Lung (tissue), 12 donors: Measurements from ENCODE around the gene KIF18B. TPM values are rescaled to one million over a fixed set of nuclear protein-coding genes. Genes with fewer than 3 reads are reported as not detected.

Experiments
- ATAC-seq: fragments of 200-7000 bp; cut with Tn5 transposase; one replicate; pipeline ENCODE4 v1.9.1; 2020; ENCODE audit warnings: moderate number of reproducible peaks; ENCODE audit not compliant: insufficient read depth, low FRiP score
- DNase-seq, 3 donors: peaks; one replicate each; pipeline ENCODE4 v3.0.0-alpha.2; 2013 to 2017
- H3K27ac ChIP-seq, 2 donors: one replicate each; pipeline ENCODE4 v1.5.1; 2013; ENCODE audit warnings: mild to moderate bottlenecking in 2 of 2, moderate library complexity in 2 of 2, control low read depth in 1 of 2, inconsistent platforms in 1 of 2, low read depth in 1 of 2, low read length in 1 of 2
- H3K27me3 ChIP-seq, 3 donors: one replicate each; pipeline ENCODE4 v1.5.1; 2013; ENCODE audit warnings: low read length in 2 of 3; ENCODE audit not compliant: control insufficient read depth in 3 of 3, insufficient read depth in 3 of 3
- H3K36me3 ChIP-seq, 4 donors: one replicate each; pipeline ENCODE4 v1.5.1; 2013; ENCODE audit warnings: low read length in 4 of 4, mild to moderate bottlenecking in 1 of 4, moderate library complexity in 1 of 4; ENCODE audit not compliant: control insufficient read depth in 4 of 4, insufficient read depth in 4 of 4
- H3K4me1 ChIP-seq, 5 donors: one replicate each; pipeline ENCODE4 v1.5.1; 2013; ENCODE audit warnings: low read length in 5 of 5, mild to moderate bottlenecking in 2 of 5, moderate library complexity in 1 of 5; ENCODE audit not compliant: control insufficient read depth in 5 of 5, insufficient read depth in 5 of 5
- H3K4me3 ChIP-seq: one replicate; pipeline ENCODE4 v1.5.1; 2013; ENCODE audit warnings: mild to moderate bottlenecking, control low read depth, moderate library complexity
- H3K9ac ChIP-seq, 2 donors: one replicate each; pipeline ENCODE4 v1.5.1; 2013; ENCODE audit warnings: low read length in 2 of 2, control low read depth in 1 of 2; ENCODE audit not compliant: insufficient read depth in 1 of 2
- H3K9me3 ChIP-seq, 4 donors: one replicate each; pipeline ENCODE4 v1.5.1; 2013; ENCODE audit warnings: low read length in 3 of 4, mild to moderate bottlenecking in 1 of 4, moderate library complexity in 1 of 4; ENCODE audit not compliant: control insufficient read depth in 4 of 4, insufficient read depth in 3 of 4
- WGBS, 2 donors: extraction: QIAGEN DNeasy Blood & Tissue Kit; methylation state at CpG; one replicate each; pipeline ENCODE4 v1.1.7; 2013; 5-methylcytosine and 5-hydroxymethylcytosine counted together
- polyA plus RNA-seq, 2 donors: library from polyadenylated mRNA; stranded (reverse); fragments of 200-250 nt; gene quantifications; one replicate each; pipeline ENCODE4 v1.2.1, GENCODE V29; 2013
- total RNA-seq, 2 donors: library from RNA; depleted of rRNA in 1 of 2; stranded (reverse); fragments of >200 nt in 1 of 2; gene quantifications; one replicate each; pipeline ENCODE4 v1.2.1, GENCODE V29; 2014 to 2021
- TF ChIP-seq, protein P1 (sequence below): IDR thresholded peaks from 2 replicates; pipeline ENCODE4 v1.5.1; 2012; ENCODE audit warnings: mild to moderate bottlenecking; ENCODE audit errors: control extremely low read depth, extremely low read depth
- donor health status: control.
- donor health status: control.
- donor health status: Bipolar disorder and iron deficiency.
- donor health status: healthy.
- donor health status: DM: yes; HTN: yes; CAD: no.

Gene KIF18B
- total and polyA plus RNA-seq, 4 donors = 0.70 to 1.4 (median 0.83) TPM

DNA sequence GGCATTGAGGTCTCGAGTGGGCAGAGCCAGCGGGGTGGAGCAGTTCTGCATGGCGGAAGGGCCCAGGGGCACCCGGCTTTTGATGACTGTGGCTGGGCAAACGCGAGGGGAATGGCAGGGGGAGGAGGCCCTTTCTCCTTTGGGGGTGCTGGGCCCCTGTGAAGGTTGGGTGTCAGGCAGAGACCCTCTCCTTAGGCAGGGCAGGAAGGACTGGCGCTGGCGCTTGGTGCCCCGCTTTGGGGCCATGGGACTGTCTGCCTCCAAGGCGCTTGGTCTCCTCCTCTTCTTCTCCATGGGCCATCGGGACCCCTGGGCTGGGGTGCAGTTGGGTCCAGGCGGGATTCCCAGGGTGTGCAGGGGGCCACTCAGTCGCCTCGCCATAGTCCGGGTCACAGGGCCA is 19.4 kb downstream of the KIF18B start:
- ATAC-seq (no peak), DNase-seq (no peak)
- Histone ChIP-seq H3K4me1 (peaks cover 0 to 2% (median 0%) of the 10 kb centered on the region in 5 donors), H3K36me3 (peaks cover 0 to 14% (median 0%) of the 10 kb centered on the region in 4 donors), H3K4me3 (no peak overlapping the region), H3K27ac (no peak overlapping the region), H3K27me3 (no peaks in the 10 kb centered on the region), H3K9ac (no peak overlapping the region), H3K9me3 (no peaks in the 10 kb centered on the region)
- WGBS, 2 donors = 96 to 98% methylated on average over 15 of the region's 15 CpGs
- TF ChIP-seq, protein P1, sequence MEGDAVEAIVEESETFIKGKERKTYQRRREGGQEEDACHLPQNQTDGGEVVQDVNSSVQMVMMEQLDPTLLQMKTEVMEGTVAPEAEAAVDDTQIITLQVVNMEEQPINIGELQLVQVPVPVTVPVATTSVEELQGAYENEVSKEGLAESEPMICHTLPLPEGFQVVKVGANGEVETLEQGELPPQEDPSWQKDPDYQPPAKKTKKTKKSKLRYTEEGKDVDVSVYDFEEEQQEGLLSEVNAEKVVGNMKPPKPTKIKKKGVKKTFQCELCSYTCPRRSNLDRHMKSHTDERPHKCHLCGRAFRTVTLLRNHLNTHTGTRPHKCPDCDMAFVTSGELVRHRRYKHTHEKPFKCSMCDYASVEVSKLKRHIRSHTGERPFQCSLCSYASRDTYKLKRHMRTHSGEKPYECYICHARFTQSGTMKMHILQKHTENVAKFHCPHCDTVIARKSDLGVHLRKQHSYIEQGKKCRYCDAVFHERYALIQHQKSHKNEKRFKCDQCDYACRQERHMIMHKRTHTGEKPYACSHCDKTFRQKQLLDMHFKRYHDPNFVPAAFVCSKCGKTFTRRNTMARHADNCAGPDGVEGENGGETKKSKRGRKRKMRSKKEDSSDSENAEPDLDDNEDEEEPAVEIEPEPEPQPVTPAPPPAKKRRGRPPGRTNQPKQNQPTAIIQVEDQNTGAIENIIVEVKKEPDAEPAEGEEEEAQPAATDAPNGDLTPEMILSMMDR = no peak

DNA sequence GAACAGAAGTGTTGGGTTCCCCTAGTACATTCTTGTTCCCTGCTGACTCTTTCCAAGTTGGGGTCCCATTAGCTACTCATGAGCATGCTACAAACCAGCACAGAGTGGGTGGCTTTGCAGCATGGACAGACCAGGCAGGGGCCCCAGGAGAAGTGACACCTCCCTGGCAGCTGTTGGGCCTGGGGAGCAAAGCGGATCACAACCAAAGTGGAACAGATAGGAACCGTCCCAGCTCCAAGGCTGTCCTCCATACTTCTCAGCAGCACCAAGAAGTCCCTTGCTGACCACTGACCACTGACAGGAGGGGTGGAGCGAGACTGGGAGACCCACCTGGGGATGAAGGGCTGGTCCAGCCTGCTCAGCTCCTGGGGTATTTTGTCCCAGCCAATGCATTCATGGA is 19.9 kb downstream of the KIF18B start:
- Histone ChIP-seq H3K9me3 (no peaks in the 10 kb centered on the region), H3K27me3 (peaks cover 0 to 2% (median 0%) of the 10 kb centered on the region in 3 donors), H3K4me3 (no peak overlapping the region), H3K9ac (no peak overlapping the region), H3K27ac (no peak overlapping the region), H3K36me3 (peaks cover 0 to 14% (median 0%) of the 10 kb centered on the region in 4 donors), H3K4me1 (peaks cover 0 to 6% (median 0%) of the 10 kb centered on the region in 5 donors)
- no peak for ATAC-seq
- TF ChIP-seq, protein P1 = no peak
- no peak for DNase-seq
- WGBS, 2 donors = 97 to 99% methylated on average over 3 of the region's 3 CpGs

DNA sequence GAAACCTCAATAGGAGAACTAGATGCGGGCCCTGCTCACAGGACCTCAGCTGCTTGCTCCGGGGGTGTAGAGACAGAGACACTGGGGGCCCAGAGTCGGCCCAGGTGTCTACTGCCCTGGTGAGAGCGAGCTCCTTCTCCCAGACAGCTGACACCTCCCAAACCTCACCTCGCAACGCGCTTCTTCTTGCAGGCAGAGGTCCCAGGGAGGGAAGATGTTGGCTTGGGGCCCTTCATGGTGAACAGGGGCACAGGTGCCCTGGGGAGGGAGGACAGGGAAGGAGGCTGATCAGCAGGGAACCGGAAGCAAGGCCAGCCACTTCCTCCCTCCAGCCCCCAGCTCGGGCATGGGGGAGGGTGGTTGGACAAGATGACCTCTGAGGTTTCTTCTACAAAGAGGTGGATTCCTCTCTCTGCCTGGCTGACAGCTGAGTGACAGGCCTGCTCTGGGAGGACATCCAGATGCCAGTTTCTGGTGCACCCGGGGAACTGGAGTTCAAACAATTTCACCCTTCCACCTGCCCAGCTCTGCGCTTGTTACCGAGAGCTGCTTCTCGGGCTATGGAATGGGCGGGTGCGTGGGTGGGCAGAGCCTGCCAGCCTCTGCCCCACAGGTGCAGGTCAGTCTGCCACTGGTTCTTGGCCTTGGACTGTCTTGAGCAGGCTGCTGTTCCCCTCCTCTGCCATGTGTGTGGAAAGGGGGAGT is 20.6 kb downstream of the KIF18B start:
- no peak overlapping the region for H3K4me3 ChIP-seq
- H3K9ac ChIP-seq = no peak overlapping the region
- H3K36me3 ChIP-seq = peaks cover 0 to 14% (median 0%) of the 10 kb centered on the region in 4 donors
- TF ChIP-seq, protein P1 = no peak
- H3K27me3 ChIP-seq = peaks cover 0 to 9% (median 0%) of the 10 kb centered on the region in 3 donors
- ATAC-seq (no peak), DNase-seq (no peak)
- H3K9me3 ChIP-seq = no peaks in the 10 kb centered on the region
- no peak overlapping the region for H3K27ac ChIP-seq
- 88 to 92% methylated on average over 15 of the region's 15 CpGs for WGBS, 2 donors
- peaks cover 0 to 9% (median 0%) of the 10 kb centered on the region in 5 donors for H3K4me1 ChIP-seq
